Measurements from ENCODE around the gene GALNT1. TPM values are rescaled to one million over a fixed set of nuclear protein-coding genes. Genes with fewer than 3 reads are reported as not detected.
"Not testable (repeated sequence)": the region's sequence is repeated elsewhere in the genome, so short reads cannot be mapped to it uniquely, and the experiment has no call there.

GALNT1 gene
- total RNA-seq, 1 donor: 796 TPM

GRCh38 chr18:35547008-35547605 is 34.4 kb upstream of the GALNT1 start:
- Histone ChIP-seq H3K4me2 (ENCODE audit: insufficient read depth, low read length) (no peak overlapping the region), H3K79me2 (ENCODE audit: insufficient read depth, low read length) (no peaks in the 10 kb centered on the region), H3K36me3 (ENCODE audit: insufficient read depth, low read length) (no peaks in the 10 kb centered on the region), H3K9me3 (ENCODE audit: low read depth, low read length) (no peaks in the 10 kb centered on the region), H3K27me3 (ENCODE audit: insufficient read depth, low read length) (no peaks in the 10 kb centered on the region), H2AFZ (ENCODE audit: low read length) (no peak overlapping the region), H3K4me1 (ENCODE audit: insufficient read depth, low read length) (no peaks in the 10 kb centered on the region), H3K27ac (ENCODE audit: low read depth, low read length) (no peak overlapping the region), H3K4me3 (ENCODE audit: insufficient read depth, low read length) (no peak overlapping the region), H4K20me1 (ENCODE audit: insufficient read depth, low read length) (no peaks in the 10 kb centered on the region)
- no peak for DNase-seq (ENCODE audit: insufficient read length, low spot score, missing footprints)
- TF ChIP-seq CTCF (IDR thresholded peaks at IDR 0.05; ENCODE audit: extremely low read depth, low read depth, low read length): no peak

GRCh38 chr18:35549564-35549963 is 32.0 kb upstream of the GALNT1 start:
- H3K36me3 ChIP-seq (ENCODE audit: insufficient read depth, low read length): no peaks in the 10 kb centered on the region
- no peak overlapping the region for H3K4me2 ChIP-seq (ENCODE audit: insufficient read depth, low read length)
- no peak overlapping the region for H2AFZ ChIP-seq (ENCODE audit: low read length)
- H3K9me3 ChIP-seq (ENCODE audit: low read depth, low read length): no peaks in the 10 kb centered on the region
- no peak for TF ChIP-seq CTCF (IDR thresholded peaks at IDR 0.05; ENCODE audit: extremely low read depth, low read depth, low read length)
- H3K27me3 ChIP-seq (ENCODE audit: insufficient read depth, low read length): no peaks in the 10 kb centered on the region
- no peaks in the 10 kb centered on the region for H3K79me2 ChIP-seq (ENCODE audit: insufficient read depth, low read length)
- no peak overlapping the region for H3K4me3 ChIP-seq (ENCODE audit: insufficient read depth, low read length)
- no peaks in the 10 kb centered on the region for H3K4me1 ChIP-seq (ENCODE audit: insufficient read depth, low read length)
- no peaks in the 10 kb centered on the region for H4K20me1 ChIP-seq (ENCODE audit: insufficient read depth, low read length)
- H3K27ac ChIP-seq (ENCODE audit: low read depth, low read length): no peak overlapping the region
- no peak for DNase-seq (ENCODE audit: insufficient read length, low spot score, missing footprints)

- Histone ChIP-seq H3K9me3 (ENCODE audit: low read depth, low read length) (no peaks in the 10 kb centered on the region), H3K36me3 (ENCODE audit: insufficient read depth, low read length) (no peaks in the 10 kb centered on the region), H3K4me2 (ENCODE audit: insufficient read depth, low read length) (no peak overlapping the region), H3K4me1 (ENCODE audit: insufficient read depth, low read length) (no peaks in the 10 kb centered on the region), H3K27ac (ENCODE audit: low read depth, low read length) (no peak overlapping the region), H3K79me2 (ENCODE audit: insufficient read depth, low read length) (no peaks in the 10 kb centered on the region), H4K20me1 (ENCODE audit: insufficient read depth, low read length) (no peaks in the 10 kb centered on the region), H3K4me3 (ENCODE audit: insufficient read depth, low read length) (no peak overlapping the region), H2AFZ (ENCODE audit: low read length) (no peak overlapping the region), H3K27me3 (ENCODE audit: insufficient read depth, low read length) (no peaks in the 10 kb centered on the region)
- DNase-seq (ENCODE audit: insufficient read length, low spot score, missing footprints): no peak
- TF ChIP-seq CTCF (IDR thresholded peaks at IDR 0.05; ENCODE audit: extremely low read depth, low read depth, low read length): no peak
Measured at GRCh38 chr18:35553300-35553699, 28.2 kb upstream of the GALNT1 start.

GRCh38 chr18:35555538-35555937 is 26.0 kb upstream of the GALNT1 start:
- DNase-seq (ENCODE audit: insufficient read length, low spot score, missing footprints); H3K36me3 ChIP-seq (ENCODE audit: insufficient read depth, low read length); H4K20me1 ChIP-seq (ENCODE audit: insufficient read depth, low read length): not testable (repeated sequence)

More at GRCh38 chr18:35555538-35555937, 26.0 kb upstream of the GALNT1 start:
- not testable (repeated sequence) for H3K9me3 ChIP-seq (ENCODE audit: low read depth, low read length); H2AFZ ChIP-seq (ENCODE audit: low read length); H3K4me1 ChIP-seq (ENCODE audit: insufficient read depth, low read length); H3K4me2 ChIP-seq (ENCODE audit: insufficient read depth, low read length); H3K4me3 ChIP-seq (ENCODE audit: insufficient read depth, low read length); H3K27ac ChIP-seq (ENCODE audit: low read depth, low read length); H3K27me3 ChIP-seq (ENCODE audit: insufficient read depth, low read length); H3K79me2 ChIP-seq (ENCODE audit: insufficient read depth, low read length)

Measured in osteoblast (primary cell).